ENCODE results near the gene ERBB4.
"Not testable (repeated sequence)": the region's sequence is repeated elsewhere in the genome, so short reads cannot be mapped to it uniquely, and the experiment has no call there.

ERBB4 gene

DNA sequence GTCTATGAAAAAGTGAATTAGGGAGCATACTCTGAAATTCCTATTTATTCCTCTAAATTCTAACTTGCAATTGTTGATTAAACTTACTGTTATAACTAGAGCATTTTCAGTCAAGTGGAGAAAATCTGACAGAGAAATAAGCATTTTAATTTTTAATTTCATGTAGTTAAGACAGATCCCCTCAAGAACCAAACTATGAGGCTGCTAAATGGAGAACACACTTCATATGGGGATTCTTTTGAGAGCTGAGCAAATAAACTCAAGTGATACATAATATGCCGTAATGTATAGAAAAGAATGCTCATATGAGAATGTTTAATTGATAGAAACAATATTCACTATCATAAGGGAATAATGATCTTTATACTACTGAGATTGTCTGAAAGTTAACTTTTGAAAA is 340.8 kb downstream of the ERBB4 start:
- DNase-seq (ENCODE audit: low read depth): no peak

DNA sequence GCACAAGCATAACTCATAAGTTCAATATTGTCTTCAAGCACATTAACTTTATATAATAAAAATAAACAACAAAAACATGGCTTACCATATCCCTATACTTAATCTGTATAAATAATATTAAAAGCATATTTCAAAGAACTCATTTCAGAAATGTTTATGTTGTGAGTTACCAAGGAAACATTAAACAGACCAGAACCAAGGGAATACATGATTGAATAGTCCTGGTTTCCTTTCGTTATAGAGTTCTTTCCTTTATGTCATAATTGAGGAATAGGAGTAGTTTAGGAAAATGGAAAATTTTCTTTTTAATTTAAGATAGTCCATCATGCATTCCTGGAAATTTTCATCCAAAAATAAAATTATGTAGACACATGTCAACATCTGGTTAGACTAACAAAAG is 343.0 kb downstream of the ERBB4 start:
- no peak for DNase-seq (ENCODE audit: low read depth)

DNA sequence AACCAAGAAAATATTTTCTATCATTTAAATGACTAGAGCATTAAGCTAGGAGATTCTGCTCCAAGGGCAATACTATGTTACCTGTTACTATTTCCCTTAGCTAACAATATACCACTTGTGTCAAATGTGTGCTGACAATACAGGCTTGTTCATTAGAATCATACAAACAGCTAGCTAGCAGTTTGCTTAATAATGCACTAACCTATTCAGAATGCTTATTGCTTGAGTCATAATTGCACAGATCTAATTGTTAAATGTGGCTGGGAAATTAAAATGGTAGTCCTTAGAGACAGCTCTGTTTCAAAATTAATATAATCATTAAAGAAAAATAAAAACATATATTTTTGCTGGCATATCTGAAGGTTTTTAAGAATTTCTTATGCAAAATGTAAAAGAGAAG is 344.2 kb downstream of the ERBB4 start:
- DNase-seq (ENCODE audit: low read depth): no peak

DNA sequence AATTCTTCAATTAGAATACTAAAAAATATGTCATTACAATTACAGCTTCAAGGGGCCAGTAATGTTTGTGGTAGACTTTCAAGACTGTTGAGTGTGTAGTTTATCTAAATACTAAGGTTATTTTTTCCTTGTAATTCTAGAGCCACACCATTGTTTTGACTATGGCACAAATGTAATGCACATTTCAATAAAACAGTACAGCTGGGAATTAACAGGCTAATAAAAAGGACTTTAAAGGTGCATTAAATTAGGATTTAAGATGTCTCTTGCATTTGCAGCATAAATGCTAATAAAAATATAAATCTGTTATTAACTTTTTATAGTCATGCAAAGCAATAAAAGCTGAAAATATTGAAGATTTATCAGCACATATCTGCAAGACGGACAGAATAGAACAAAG is 344.8 kb downstream of the ERBB4 start:
- no peak for DNase-seq (ENCODE audit: low read depth)

DNA sequence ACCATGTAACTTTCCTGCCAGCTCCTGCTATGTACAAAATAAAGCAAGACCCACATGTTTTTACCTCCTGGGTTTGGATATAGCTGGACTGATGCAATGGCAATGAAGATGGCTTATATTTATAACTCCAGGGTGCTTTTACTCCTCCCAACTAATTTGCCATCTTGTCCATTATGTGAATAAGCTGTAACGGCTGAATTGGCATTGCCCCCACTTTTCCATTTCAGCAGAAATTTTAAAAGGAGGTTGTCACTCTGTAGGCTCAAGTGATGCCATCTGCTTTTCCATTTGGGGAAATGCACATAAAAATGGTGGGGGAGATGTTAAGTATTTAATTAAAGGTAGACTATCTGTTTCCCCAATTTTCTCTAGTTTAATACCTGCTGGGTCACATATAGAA is 345.5 kb downstream of the ERBB4 start:
- DNase-seq (ENCODE audit: low read depth): no peak

DNA sequence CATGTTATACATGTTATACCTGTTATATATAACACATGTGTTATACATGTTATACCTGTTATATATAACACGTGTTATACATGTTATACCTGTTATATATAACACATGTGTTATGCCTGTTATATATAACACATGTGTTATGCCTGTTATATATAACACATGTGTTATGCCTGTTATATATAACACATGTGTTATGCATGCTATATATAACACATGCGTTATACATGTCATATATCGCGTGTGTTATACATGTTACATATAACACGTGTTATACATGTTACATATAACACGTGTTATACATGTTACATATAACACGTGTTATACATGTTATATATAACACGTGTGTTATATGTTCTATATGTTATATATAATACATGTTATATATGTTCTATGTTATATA is 347.2 kb downstream of the ERBB4 start:
- not testable (repeated sequence) for DNase-seq (ENCODE audit: low read depth)

DNA sequence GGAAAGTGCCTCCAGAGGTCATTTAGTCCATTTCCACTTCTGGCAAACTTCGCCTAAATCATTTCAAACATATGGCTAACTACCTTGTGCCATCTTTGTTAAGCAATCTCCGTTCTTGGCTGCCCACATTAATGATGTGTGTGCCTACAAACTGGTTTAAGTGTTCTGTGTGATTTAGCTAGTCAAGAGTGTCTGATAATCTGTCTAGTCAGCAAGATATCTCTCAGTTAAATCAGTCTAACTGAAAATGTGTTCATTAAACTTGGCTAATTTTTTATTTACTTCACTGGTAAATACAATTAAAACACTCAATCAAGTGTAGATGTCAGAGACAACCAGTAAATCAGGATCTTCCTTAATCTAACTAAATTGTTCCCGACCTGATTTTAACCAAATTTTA is 352.4 kb downstream of the ERBB4 start:
- DNase-seq (ENCODE audit: low read depth): no peak

DNA sequence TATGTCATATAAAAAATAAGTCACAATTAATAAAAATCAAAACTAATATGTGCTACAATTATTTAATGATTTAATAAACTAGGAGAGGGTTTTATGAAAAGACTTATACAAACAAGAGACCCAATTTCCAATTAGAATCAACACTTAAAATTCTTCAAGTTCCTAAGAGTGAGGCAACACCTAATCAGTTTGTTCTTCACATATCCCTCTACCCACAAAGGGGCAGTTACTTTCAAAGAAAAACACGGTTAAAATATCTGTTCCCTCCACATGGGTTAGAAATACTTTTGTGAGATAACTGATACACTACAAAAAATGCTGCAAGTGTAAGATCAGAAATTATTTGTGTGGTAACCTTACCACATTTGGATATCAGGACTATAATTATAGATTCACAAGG is 357.0 kb downstream of the ERBB4 start:
- DNase-seq (ENCODE audit: low read depth): no peak

DNA sequence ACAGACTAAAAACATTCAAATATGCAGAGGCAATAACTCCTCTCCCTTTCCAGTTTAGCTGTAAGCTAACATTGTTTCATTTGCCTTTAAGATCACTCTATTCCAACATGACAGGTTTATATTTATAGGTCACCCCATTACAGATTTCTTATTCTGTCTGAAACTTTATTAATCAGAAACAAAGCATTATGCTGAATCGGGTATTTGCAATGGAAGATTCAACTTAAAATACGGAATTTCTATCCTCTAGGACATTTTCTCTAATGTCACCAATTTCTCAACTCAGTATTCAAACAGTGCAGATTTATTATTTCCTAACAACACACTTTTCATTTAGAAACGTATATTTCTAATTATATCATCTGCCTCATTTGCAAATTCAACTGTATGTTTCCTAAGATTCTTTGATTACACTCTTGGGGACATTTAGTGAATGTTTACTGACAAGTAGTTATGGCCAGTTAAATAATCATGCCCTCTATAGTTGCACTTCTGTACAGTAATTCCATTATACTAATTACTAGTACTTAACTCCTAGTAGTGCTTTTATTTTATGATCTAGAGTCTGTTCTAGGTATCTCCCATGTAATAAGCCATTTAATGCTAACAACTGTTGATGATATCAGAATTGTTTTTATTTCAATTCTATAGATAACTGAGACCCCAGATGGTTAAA is 358.1 kb downstream of the ERBB4 start:
- no peak for DNase-seq (ENCODE audit: low read depth)

DNA sequence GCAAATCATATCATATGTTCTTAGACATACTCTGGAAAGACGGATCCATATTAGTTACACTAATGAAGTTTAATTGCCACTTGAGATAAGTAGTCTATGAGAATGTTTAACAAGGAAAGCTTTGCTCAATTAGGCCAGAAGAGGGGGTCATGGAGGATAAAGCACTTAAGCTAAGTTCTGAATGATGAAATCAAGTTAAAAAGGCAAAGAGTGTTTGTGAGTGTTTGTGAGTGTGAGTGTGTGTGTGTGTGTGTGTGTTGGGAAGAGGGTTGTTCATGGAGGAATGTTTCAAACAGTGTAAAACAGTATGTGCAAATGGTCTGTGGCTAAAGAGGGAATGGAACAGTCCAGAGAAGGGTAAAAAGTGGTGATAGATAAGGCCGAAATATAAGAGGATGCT is 360.9 kb downstream of the ERBB4 start:
- DNase-seq (ENCODE audit: low read depth): no peak

DNA sequence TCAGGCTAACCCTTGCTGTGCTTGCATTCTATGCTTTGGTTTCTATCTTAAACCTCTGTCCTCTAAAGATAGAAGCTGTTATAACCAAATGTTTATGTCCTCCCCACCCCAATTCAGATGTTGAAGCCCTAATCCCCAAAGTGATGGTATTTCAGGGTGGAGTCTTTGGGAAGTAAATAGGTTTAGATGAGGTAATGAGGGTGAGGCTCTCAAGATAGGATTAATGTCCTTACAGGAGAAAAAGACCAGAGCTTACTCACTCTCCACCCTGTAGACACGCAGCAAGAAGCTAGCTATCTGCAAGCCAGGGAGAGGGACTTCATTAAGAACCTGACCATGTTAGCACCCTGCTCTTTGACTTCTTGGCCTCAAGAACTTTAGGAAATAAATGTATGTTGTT is 362.5 kb downstream of the ERBB4 start:
- no peak for DNase-seq (ENCODE audit: low read depth)

DNA sequence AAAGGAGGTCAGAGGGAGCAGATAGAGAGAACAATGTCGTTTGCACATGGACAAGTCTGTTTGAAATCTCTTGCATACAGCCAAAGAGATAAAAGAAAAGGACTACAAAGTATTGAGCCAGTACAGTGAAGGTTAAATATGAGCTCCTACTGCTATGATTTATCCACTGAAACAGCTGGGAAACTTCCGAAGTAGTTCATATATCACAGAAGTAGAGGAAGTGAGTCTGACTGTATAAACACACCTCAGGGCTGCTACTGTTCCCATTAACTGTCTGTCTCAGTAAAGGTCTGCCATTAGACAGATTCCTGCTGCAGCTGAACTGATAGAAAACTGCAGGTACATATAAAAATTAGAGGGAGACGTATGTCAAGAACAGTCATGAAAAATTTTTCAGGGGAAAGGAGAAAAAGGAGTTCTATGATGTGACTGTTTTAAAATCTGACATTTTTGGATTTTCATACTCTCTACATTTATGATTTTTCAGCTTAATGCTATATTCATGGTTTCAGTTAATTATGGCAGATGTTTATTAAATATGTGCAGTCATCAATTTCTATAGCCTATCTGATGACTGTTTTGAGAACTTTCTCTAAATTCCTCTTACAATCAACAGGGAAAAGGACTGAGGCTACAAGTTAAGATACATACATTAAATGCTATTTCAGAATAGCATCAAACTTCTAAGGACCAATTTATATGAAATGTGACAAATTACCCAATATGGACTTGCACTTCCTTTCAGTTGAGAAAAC is 364.7 kb downstream of the ERBB4 start:
- no peak for DNase-seq (ENCODE audit: low read depth)

DNA sequence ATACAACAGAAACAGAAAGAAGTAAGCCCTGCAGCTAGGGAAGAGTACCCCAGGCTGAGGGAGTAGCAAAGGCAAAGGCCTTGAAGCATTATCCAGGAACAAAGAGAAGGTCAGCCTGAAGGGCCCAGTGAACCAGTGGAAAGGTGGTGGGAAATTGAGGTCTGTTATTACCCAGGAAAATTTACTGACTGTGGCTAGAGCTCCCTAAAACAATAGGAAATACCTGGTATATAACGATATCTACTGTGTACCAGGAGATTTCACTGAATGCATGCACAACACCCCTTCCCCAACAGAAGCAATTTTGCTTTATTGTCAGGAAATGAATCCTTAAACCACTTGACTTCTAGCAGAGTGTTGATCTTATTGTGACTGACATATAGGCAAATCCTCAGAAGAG is 365.3 kb downstream of the ERBB4 start:
- DNase-seq (ENCODE audit: low read depth): no peak

DNA sequence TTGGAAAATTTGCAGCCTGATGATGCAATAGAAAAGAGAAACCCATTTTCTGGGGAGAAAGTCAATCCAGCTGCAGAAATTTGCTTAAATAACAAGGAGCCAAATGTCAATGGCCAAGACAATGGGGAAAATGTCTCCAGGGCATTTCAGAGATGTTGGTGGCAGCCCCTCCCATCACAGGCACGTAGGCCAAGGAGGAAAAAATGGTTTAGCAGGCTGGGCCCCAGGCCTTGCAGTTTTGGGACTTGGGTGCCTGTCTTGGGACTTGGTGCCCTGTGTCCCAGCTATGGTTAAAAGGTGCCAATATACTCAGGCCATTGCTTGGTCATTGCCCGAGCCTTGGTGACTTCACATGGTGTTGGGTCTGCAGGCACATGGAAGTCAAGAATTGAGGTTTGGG is 368.2 kb downstream of the ERBB4 start:
- no peak for DNase-seq (ENCODE audit: low read depth)

DNA sequence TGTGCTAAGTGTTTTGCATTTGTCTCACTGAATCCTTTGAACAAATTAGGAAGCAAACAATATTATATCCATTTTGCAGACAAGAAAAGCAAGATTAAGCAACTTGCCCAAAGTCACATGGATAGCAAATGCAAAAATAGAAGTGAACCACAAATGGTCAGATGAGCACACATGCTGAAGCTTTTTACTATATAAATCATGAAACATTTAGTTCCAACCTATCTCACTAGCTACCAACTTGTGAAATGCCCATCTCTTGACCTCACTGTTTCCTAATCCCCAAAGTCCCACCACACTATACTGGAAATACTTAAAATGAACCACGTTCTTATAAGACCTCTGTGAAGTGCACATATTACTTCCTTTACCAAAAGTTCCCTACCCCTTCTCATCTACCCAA is 380.5 kb downstream of the ERBB4 start:
- no peak for DNase-seq (ENCODE audit: low read depth)

DNA sequence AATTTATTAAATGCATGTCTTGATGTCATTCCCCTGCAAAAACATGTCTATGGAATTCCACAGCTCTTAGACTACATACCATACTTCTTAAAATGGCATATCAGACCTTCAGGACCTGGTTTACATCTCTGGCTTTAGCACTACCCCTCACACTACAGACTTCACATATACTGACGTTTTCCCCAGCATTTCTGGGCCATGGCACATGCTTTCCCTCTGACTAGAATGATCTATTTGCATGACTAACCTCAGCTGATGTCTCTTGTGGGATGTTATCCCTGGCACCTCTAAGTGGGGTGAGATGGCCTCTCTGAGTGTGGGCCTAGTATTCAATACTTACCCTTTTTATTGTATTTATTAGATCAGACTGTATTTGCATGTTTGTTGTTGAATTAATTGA is 381.6 kb downstream of the ERBB4 start:
- DNase-seq (ENCODE audit: low read depth): no peak

DNA sequence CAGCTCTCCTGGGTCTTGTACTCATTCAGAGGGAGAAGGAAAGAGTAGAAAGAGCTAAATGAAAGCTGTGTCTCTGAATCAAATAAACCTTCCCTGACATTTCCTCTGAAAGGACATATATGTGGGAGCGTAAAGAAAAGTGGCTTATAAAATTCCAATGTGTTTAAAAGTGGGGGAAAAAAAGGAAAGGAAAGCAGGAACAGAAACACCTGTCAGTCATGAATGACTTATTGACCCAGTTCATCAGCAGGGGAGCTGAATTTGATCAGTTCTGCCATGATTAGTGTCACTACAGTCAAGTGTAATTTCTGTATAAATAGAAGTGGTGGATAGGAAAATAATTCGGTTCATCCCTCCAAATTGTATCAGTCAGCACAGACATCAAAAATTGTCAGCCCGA is 382.5 kb downstream of the ERBB4 start:
- no peak for DNase-seq (ENCODE audit: low read depth)

DNA sequence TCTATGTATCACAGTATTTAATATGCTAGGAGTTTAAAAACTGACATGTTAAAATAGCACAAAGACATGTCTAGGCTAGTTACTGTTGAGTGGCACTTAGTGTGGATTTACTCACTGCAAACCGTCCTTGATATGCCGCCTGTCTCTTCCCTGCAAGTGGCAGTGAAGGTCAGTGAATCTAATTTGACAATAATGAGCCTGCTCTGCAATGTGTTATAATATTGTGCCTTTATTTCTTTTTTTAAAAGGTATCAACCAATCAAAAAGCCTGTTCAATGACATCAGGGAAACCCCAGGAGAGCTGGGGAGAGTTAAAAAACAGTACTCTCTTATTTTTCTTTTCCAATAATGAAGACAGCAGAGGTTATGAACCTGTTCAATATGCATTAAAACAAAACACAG is 384.1 kb downstream of the ERBB4 start:
- no peak for DNase-seq (ENCODE audit: low read depth)

DNA sequence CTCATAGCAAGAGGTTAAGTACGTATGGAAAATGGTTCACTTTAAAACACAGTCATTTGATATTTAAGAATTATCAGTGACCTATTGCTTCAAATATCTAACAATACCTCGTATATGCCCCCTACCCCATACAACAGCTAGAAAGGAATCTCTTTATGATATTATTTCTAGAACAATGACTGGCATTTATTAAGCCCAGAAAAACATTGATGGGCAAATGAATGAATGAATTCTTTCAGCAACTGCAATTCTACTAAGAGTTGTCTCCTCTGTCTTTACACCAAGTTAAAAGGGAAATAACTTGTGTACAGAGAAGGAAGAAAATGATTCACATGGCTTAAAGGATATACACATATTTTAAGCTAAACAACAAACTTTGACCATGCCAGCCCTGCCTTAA is 384.7 kb downstream of the ERBB4 start:
- no peak for DNase-seq (ENCODE audit: low read depth)

DNA sequence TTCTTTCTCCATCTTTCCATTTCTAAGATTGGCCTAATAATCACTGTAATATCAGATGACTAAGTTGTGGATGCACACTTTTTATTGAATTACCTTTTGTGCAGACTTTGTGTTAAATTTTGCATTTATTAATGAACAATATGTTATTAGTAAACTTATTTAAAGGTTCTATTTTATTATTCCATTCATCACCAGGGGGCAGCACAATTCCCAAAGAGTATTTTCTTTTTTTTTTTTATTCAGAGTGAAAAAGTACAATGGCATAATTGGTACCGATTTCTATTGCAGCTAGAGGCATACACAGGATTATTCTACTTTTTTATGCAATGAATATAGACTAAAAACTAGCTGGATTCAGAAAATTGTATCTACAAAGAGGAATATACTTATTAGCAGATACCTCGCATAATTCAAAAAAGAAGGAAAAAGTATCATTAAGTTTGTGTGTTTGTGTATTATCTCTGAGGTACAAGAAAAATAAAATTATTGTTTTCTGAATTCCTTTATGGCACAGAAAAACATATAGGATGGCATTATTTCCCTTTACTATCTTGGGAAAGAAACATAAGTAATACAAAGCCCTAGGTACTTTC is 390.6 kb downstream of the ERBB4 start:
- no peak for DNase-seq (ENCODE audit: low read depth)

DNA sequence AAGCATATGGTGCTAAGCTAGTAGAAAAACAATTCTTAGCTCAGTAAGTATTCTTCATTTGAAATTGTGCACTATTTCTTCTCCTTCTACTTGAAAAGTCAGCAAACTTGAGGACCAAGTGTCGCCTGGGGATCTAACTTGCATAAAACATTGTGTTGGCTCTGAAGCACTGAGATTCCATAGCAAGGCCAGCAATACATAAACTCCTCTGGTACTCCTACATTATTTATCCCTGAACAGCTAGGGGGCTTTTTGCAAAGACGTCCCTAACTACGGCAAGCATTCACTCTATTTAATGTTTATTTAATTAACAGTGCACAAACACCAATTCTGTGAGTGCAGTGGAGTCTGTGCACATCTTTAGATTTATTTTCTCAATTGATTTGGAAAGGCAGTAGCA is 392.2 kb downstream of the ERBB4 start:
- DNase-seq (ENCODE audit: low read depth): no peak

DNA sequence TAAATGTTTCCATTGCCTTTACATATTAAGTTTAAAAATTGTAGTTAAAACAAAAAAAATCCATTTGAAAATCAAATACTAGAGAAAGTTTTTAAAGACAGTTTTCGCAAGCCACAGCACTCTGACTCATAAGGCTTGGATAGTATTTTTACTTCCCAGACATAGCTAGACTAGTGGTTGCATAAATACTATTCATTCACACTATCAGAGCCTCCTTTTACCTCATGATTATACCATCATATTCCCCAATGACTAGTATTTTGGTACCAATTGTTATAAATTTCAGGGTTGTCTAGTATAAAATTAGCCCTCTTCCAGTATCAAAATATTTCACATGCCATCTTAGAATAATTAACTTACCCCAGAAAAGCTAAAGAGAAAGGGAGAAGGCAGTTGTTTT is 393.5 kb downstream of the ERBB4 start:
- DNase-seq (ENCODE audit: low read depth): no peak

DNA sequence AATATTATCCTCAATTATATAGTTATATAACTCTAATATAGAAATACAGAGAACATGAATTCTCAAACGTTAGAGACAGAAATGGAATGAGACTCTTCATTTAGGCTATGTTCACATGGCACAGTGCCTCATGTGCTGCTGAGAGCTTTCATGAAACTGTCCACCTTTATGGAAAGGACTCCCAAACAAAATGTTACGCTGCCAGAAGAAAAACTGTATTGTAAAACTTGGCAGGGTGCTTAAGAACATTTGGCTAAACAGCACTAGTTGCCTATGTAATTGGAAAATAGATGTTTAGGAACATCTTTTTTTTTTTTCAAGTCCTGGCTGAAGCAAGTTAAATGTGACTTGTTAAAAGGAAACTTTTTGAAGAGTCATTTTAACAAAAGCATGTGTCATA is 396.0 kb downstream of the ERBB4 start:
- DNase-seq (ENCODE audit: low read depth): no peak

DNA sequence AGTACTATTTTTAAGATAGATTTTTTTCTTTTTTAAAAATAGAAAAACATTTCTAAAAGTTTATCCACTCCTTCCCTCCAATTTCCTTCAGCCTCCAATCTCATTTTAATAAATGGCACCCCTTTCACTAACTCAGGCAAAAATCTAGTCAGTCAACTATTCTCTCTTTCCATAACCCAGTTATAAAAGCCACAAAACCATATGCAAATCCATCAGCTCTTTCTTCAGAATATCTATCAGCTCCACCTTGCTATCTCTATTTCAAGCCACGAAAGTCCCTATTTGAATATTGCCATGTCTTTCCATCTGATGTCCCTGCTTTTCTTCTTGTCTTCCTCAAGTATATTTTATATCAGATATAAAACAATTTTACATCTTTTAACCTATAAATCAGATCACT is 397.1 kb downstream of the ERBB4 start:
- DNase-seq (ENCODE audit: low read depth): no peak
